Activated gamma-delta T cell treated with Interleukin-2 at 50 U/mL for 16 hours (primary cell): Measurements from ENCODE around the gene CDCA3.

ENCODE experiments used
- DNase-seq: peaks from one replicate; pipeline ENCODE4 v3.0.0-alpha.2; 2020

Gene CDCA3

GRCh38 chr12:6852651-6853354 lies 1.7 kb upstream of the CDCA3 start:
- peak; percentile 34 for DNase-seq

- DNase-seq, result peak; percentile 97
Measured at GRCh38 chr12:6851921-6852650, 1.0 kb upstream of the CDCA3 start, which contains the start of gene USP5. Gene USP5, plus strand, starts transcription at chr12:6852150. Its CDS starts 30 bp downstream, at chr12:6852180.

GRCh38 chr12:6850796-6851152 lies 312 bp downstream of the CDCA3 start:
- DNase-seq, result no peak

GRCh38 chr12:6849976-6850560 lies 1.0 kb downstream of the CDCA3 start:
- DNase-seq, result no peak

- DNase-seq, result no peak
Measured at GRCh38 chr12:6849427-6849826, 1.7 kb downstream of the CDCA3 start.

GRCh38 chr12:6847676-6848075 lies 3.4 kb downstream of the CDCA3 start:
- DNase-seq, result no peak

GRCh38 chr12:6846316-6846869 lies 4.7 kb downstream of the CDCA3 start:
- DNase-seq, result no peak

- no peak for DNase-seq
Measured at GRCh38 chr12:6845395-6845794, 5.7 kb downstream of the CDCA3 start.

- DNase-seq, result no peak
Measured at GRCh38 chr12:6843118-6843902, 7.8 kb downstream of the CDCA3 start.

- DNase-seq, result no peak
Measured at GRCh38 chr12:6842075-6842474, 9.0 kb downstream of the CDCA3 start.

GRCh38 chr12:6840761-6841515 lies 10.1 kb downstream of the CDCA3 start, which contains the start of gene GNB3:
Gene GNB3, plus strand, starts transcription at chr12:6840925. Its CDS starts 363 bp downstream, at chr12:6841288.
- DNase-seq, result no peak

GRCh38 chr12:6840330-6840729 lies 10.8 kb downstream of the CDCA3 start:
- no peak for DNase-seq

- no peak for DNase-seq
Measured at GRCh38 chr12:6839482-6840201, 11.4 kb downstream of the CDCA3 start.

GRCh38 chr12:6838854-6839253 lies 12.2 kb downstream of the CDCA3 start:
- no peak for DNase-seq

GRCh38 chr12:6837370-6838060 lies 13.6 kb downstream of the CDCA3 start:
- DNase-seq, result no peak

- no peak for DNase-seq
Measured at GRCh38 chr12:6836851-6837250, 14.2 kb downstream of the CDCA3 start.

- DNase-seq, result no peak
Measured at GRCh38 chr12:6834873-6835272, 16.2 kb downstream of the CDCA3 start.

GRCh38 chr12:6834254-6834653 lies 16.8 kb downstream of the CDCA3 start:
- no peak for DNase-seq

- no peak for DNase-seq
Measured at GRCh38 chr12:6833189-6833890, 17.7 kb downstream of the CDCA3 start.

- no peak for DNase-seq
Measured at GRCh38 chr12:6832125-6832524, 19.0 kb downstream of the CDCA3 start.
